OCI-LY7 (cell line): Measurements from ENCODE around the gene ZBTB40. TPM values are rescaled to one million over a fixed set of nuclear protein-coding genes. Genes with fewer than 3 reads are reported as not detected.

ENCODE experiments used
- BruUV-seq: library from RNA; stranded (reverse); fragments of 400-500 nt; replicated peaks from 2 replicates; lab custom pipeline; 2021; lab: Mats Ljungman, UMichigan
- CTCF ChIA-PET: fragments of 300-600 bp; sonication (Branson Sonifier 250); formaldehyde crosslinking; loops from one replicate; lab custom pipeline; 2022; ENCODE audit warnings: antibody characterized with exemption; ENCODE audit not compliant: unreplicated experiment; lab: Charles Lee
- POLR2A ChIA-PET: fragments of 300-600 bp; sonication (Branson Sonifier 250); formaldehyde crosslinking; loops from one replicate; lab custom pipeline; 2022; ENCODE audit warnings: antibody characterized with exemption; lab: Charles Lee
- DNase-seq: peaks from one replicate; pipeline ENCODE4 v3.0.0-alpha.2; 2015; ENCODE audit warnings: low spot score
- H2AFZ ChIP-seq: fragments of 200-600 bp; sonication (generic), shearing (Covaris generic); 2 replicates; pipeline ENCODE4 v1.6.1; 2014; ENCODE audit warnings: mild to moderate bottlenecking, antibody characterized with exemption, low read length, moderate library complexity
- H3K27ac ChIP-seq: fragments of 200-600 bp; sonication (generic); 2 replicates; pipeline ENCODE4 v1.5.1; 2014; ENCODE audit warnings: mixed run types, low read depth, mild to moderate bottlenecking, moderate library complexity, low read length, inconsistent platforms; ENCODE audit not compliant: poor library complexity, severe bottlenecking
- H3K36me3 ChIP-seq: fragments of 200-600 bp; sonication (generic); 2 replicates; pipeline ENCODE4 v1.6.1; 2014; ENCODE audit warnings: mild to moderate bottlenecking, antibody characterized with exemption, low read length, moderate library complexity, mixed read lengths; ENCODE audit not compliant: insufficient read depth
- H3K4me1 ChIP-seq: fragments of 200-600 bp; sonication (generic); 2 replicates; pipeline ENCODE4 v1.5.1; 2014; ENCODE audit warnings: mild to moderate bottlenecking, low read length; ENCODE audit not compliant: insufficient read depth, poor library complexity, severe bottlenecking
- H3K4me2 ChIP-seq: fragments of 200-600 bp; sonication (generic); 2 replicates; pipeline ENCODE4 v1.6.1; 2014; ENCODE audit warnings: mild to moderate bottlenecking, low read length
- H3K4me3 ChIP-seq: fragments of 200-600 bp; sonication (generic); 2 replicates; pipeline ENCODE4 v1.5.1; 2014; ENCODE audit warnings: mild to moderate bottlenecking, low read depth, low read length; ENCODE audit not compliant: poor library complexity, severe bottlenecking
- H3K79me2 ChIP-seq: fragments of 200-600 bp; sonication (generic); 2 replicates; pipeline ENCODE4 v1.6.1; 2016; ENCODE audit warnings: low read depth, mild to moderate bottlenecking, low read length, moderate library complexity, mixed read lengths; ENCODE audit not compliant: insufficient read depth
- H3K9me2 ChIP-seq: fragments of 200-600 bp; sonication (generic); 2 replicates; pipeline ENCODE4 v1.6.1; 2016; ENCODE audit warnings: mild to moderate bottlenecking, low read length, mixed read lengths; ENCODE audit not compliant: insufficient read depth
- H3K9me3 ChIP-seq: fragments of 200-600 bp; sonication (generic); 2 replicates; pipeline ENCODE4 v1.6.1; 2014; ENCODE audit warnings: mild to moderate bottlenecking, mixed run types, low read length, mixed read lengths
- H4K20me1 ChIP-seq: fragments of 200-600 bp; sonication (generic); 2 replicates; pipeline ENCODE4 v1.6.1; 2014; ENCODE audit warnings: mild to moderate bottlenecking, antibody characterized with exemption, low read length, moderate library complexity, mixed read lengths; ENCODE audit not compliant: insufficient read depth
- CTCF ChIP-seq: fragments of 200-600 bp; sonication (generic); conservative IDR thresholded peaks from 2 replicates; pipeline ENCODE4 v1.5.1; 2014; ENCODE audit warnings: mild to moderate bottlenecking, antibody characterized with exemption, low read length, moderate library complexity, mixed read lengths
- EZH2phosphoT487 ChIP-seq: fragments of 200-600 bp; sonication (generic); IDR thresholded peaks from 2 replicates; pipeline ENCODE4 v1.6.1; 2018; ENCODE audit warnings: low read depth, borderline replicate concordance, mild to moderate bottlenecking, mixed run types, antibody characterized with exemption, low read length, moderate library complexity, mixed read lengths
- intact Hi-C: fragments of 100-400 bp; cut with micrococcal nuclease; formaldehyde crosslinking; loops from one replicate; pipeline ENCODE4 v1.10.0; 2022; ENCODE audit not compliant: unreplicated experiment
- total RNA-seq, 2 experiments: library from RNA; depleted of rRNA in 1 of 2; stranded (reverse); fragments of >200 nt in 1 of 2; shearing (Covaris generic) in 1 of 2; gene quantifications; 2 replicates each; pipeline ENCODE4 v1.2.3, GENCODE V29; 2014 to 2022

The ZBTB40 gene
- total RNA-seq, 2 experiments from 2014 or later, result 16.6 to 17.3 TPM

- no peaks in the 10 kb centered on the region for H3K9me2 ChIP-seq
- H3K4me1 ChIP-seq, result no peaks in the 10 kb centered on the region
- no peaks in the 10 kb centered on the region for H3K9me3 ChIP-seq
- no peak overlapping the region for H2AFZ ChIP-seq
- no peaks in the 10 kb centered on the region; the same call in 1 of the 2 replicates for H3K79me2 ChIP-seq
- no peak overlapping the region for H3K27ac ChIP-seq
- ChIA-PET POLR2A (no interaction called here), CTCF (no interaction called here)
- no peak overlapping the region for H3K4me2 ChIP-seq
- no peak for TF ChIP-seq CTCF
- TF ChIP-seq EZH2phosphoT487, result no peak
- no peak for DNase-seq
- H3K4me3 ChIP-seq, result no peak overlapping the region
- H4K20me1 ChIP-seq, result no peaks in the 10 kb centered on the region
- H3K36me3 ChIP-seq, result peaks cover 8% of the 10 kb centered on the region; the same call in 1 of the 2 replicates
- BruUV-seq, result no TSS peak
- intact Hi-C loops, result no loop called here
Measured at GRCh38 chr1:22489823-22490222, 38.2 kb downstream of the ZBTB40 start.

- H3K4me2 ChIP-seq, result no peak overlapping the region
- H3K4me3 ChIP-seq, result no peak overlapping the region
- no TSS peak for BruUV-seq
- TF ChIP-seq CTCF (no peak), EZH2phosphoT487 (no peak)
- H3K36me3 ChIP-seq, result peaks cover 8% of the 10 kb centered on the region; the same call in 1 of the 2 replicates
- no peak overlapping the region for H2AFZ ChIP-seq
- intact Hi-C loops, result no loop called here
- no peaks in the 10 kb centered on the region; the same call in 1 of the 2 replicates for H3K79me2 ChIP-seq
- CTCF ChIA-PET, result no interaction called here
- no peaks in the 10 kb centered on the region for H3K9me2 ChIP-seq
- POLR2A ChIA-PET, result interaction anchor here (1.5 kb wide), 1 partner anchor 14 kb away, joined by 6 read pairs; no protein-coding TSS in a partner anchor
- no peaks in the 10 kb centered on the region for H3K4me1 ChIP-seq
- H3K9me3 ChIP-seq, result no peaks in the 10 kb centered on the region
- H4K20me1 ChIP-seq, result no peaks in the 10 kb centered on the region
- DNase-seq, result no peak
- no peak overlapping the region for H3K27ac ChIP-seq
Measured at GRCh38 chr1:22490309-22490708, 38.7 kb downstream of the ZBTB40 start.

- no peak overlapping the region for H2AFZ ChIP-seq
- ChIA-PET POLR2A (interaction anchor here (0.5 to 1.5 kb wide), 2 partner anchors 12 to 355 kb away, joined by 4 to 6 read pairs; no protein-coding TSS in a partner anchor), CTCF (no interaction called here)
- intact Hi-C loops, result no loop called here
- no peaks in the 10 kb centered on the region; the same call in 1 of the 2 replicates for H3K79me2 ChIP-seq
- H3K9me3 ChIP-seq, result no peaks in the 10 kb centered on the region
- no TSS peak for BruUV-seq
- DNase-seq, result no peak
- H4K20me1 ChIP-seq, result no peaks in the 10 kb centered on the region
- TF ChIP-seq CTCF (no peak), EZH2phosphoT487 (no peak)
- no peaks in the 10 kb centered on the region for H3K4me1 ChIP-seq
- no peak overlapping the region for H3K27ac ChIP-seq
- no peak overlapping the region for H3K4me2 ChIP-seq
- no peaks in the 10 kb centered on the region for H3K9me2 ChIP-seq
- H3K36me3 ChIP-seq, result peaks cover 8% of the 10 kb centered on the region; the same call in 1 of the 2 replicates
- no peak overlapping the region for H3K4me3 ChIP-seq
Measured at GRCh38 chr1:22491995-22492715, 40.5 kb downstream of the ZBTB40 start.
